Inferior parietal cortex (tissue), 1 donor: Measurements from ENCODE around the gene PSMD8.
"Not testable (repeated sequence)": the region's sequence is repeated elsewhere in the genome, so short reads cannot be mapped to it uniquely, and the experiment has no call there.

Source experiments
- DNase-seq: peaks from one replicate; pipeline ENCODE4 v3.0.0-alpha.2; 2016; ENCODE audit errors: extremely low spot score

PSMD8 gene

GRCh38 chr19:38411041-38411712 is 36.8 kb downstream of the PSMD8 start:
- DNase-seq = no peak

DNA sequence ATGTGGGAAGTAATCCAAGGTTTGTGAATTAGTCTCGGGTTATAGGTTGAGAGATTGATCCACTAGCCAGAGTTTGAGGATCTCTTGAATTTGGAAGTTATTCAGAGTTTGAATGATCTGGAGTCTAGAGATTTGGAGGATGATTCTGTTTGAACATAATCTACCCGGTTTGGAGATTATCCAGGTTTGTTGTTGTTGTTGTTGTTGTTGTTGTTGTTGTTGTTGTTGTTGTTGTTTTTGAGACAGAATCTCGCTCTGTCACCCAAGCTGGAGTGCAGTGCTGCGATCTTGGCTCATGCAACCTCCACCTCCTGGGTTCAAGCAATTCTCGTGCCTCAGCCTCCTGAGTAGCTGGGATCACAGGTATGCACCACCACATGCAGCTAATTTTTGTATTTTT is 37.5 kb downstream of the PSMD8 start:
- DNase-seq = not testable (repeated sequence)

GRCh38 chr19:38412491-38412890 is 38.1 kb downstream of the PSMD8 start:
- DNase-seq = no peak

DNA sequence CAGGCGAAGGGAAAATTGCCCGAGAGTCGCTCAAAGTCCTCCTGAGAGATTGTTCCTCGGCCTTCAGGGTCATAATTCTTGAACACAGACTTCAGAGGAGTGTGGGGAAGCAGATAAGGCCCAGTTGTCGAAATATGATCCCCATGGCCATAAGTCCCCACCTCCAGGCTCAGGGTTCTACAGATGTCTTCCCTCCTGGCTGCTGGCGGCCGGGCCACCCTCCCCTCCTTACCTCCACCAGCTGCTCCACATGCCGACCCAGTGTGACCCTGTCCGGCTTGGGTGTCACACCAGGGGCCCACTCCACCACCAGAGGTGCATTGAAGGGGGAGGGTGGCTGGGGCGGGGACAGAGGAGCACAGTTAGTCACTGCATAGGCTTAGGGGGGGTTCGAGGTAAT is 38.6 kb downstream of the PSMD8 start:
- DNase-seq = no peak

DNA sequence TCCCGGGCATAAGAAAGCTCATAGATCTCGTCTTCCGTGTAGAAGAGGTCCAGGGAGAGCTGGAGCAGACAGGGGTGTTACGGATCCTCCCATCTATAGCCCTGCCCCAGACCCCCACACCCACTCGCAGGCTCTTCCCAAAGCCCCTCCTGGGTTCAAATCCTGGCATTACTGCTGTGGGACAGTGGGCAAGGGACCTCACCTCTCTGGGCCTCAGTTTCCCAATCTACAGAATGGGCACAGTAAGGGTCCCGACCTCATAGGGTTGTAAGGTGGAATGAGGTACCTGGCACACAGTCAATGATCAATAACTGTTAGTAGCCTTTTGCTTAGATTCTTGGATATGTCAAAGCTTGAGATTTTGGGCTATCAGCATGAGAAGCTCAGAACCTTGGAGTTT is 39.0 kb downstream of the PSMD8 start:
- no peak for DNase-seq

GRCh38 chr19:38417146-38417543 is 42.8 kb downstream of the PSMD8 start:
- no peak for DNase-seq

- DNase-seq = peak; percentile 29
These were observed 43.5 kb downstream of the PSMD8 start for GRCh38 chr19:38417544-38418506.

DNA sequence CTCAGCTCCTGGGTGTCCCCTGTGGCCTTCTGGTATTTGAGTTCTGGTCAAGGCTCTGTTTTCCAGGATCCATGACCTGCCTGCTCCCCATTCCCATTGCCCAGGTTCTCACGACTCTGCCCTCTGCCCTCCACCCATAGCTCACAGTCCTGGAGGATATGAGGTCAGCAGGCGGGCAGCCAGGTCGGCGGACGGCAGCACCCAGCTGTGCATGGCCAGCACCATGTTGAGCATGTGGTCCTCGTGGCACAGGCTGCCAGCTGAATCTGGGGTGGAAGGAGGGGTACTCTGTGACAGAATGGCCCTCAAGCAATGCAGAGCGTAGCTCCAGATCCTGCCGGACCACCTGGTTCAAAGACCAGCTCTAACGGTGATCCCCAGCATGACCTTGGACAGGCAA is 46.6 kb downstream of the PSMD8 start:
- DNase-seq = no peak

GRCh38 chr19:38421856-38422255 is 47.5 kb downstream of the PSMD8 start:
- DNase-seq = no peak

DNA sequence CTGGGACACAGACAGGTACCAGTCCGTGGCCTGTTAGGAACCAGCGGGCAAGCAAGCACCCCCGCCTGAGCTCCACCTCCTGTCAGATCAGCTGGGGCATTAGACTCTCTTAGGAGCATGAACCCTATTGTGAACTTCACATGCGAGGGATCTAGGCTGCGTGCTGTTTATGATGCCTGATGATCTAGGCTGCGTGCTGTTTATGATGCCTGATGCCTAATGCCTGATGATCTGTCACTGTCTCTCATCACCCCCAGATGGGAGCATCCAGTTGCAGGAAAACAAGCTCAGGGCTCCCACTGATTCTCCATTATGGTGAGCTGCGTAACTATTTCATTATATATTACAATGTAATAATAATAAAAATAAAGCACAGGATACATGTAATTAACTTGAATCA is 48.1 kb downstream of the PSMD8 start:
- DNase-seq = no peak

DNA sequence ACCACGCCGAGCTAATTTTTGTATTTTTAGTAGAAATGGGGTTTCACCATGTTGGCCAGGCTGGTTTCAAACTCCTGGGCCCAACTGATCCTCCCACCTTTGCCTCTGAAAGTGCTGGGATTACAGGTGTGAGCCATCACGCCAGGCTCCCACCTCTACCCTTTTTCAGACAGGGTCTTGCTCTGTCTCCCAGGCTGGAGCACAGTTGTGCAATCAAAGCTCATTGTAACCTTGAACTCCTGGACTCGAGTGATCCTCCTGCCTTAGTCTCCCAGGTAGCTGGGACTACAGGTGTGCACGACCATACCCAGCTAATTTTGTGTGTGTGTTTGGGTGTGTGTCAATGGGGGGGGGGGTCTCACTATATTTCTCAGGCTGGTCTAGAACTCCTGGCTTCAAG is 49.9 kb downstream of the PSMD8 start:
- no peak for DNase-seq

GRCh38 chr19:38425222-38425809 is 50.9 kb downstream of the PSMD8 start:
- no peak for DNase-seq

GRCh38 chr19:38425810-38426466 is 51.6 kb downstream of the PSMD8 start, which contains the start of gene RASGRP4:
RASGRP4 (minus strand) TSS chr19:38426219; CDS start chr19:38426091, 128 bp downstream.
- no peak for DNase-seq

GRCh38 chr19:38427035-38427677 is 52.8 kb downstream of the PSMD8 start:
- DNase-seq = not testable (repeated sequence)

DNA sequence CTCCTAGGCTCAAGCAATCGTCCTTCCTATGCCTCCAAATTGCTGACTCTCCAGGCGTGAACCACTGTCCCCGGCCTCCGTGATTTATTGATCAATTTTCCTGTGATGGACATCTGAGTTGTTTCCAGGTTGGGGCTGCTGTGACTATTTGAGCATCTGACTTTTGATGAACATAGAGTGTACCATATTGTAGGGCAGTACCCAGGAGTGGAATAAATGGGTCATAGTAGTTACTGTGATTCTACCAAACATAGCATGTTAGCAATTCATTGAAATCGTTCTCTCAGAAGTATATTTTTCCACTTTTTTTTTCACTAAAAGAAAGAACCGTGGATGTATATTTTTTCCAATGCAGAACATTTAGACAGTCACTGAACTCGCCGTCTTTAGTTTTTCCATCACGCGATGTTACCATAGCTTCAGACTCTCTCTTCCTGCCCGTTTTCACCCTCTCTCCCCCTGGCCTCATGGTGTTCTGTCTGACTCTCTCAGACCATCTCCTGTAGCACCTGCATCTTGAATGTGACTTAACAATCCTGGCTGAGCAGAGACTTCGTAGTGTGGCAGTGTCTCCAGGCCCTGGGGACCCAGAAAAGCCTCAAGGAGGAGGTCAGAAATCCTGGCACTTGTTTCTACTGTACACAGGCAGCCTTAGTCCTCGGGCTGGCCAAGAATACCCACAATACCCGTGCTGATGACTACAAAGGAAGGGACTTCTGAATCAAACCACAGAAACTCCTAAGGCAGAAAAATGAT is 54.9 kb downstream of the PSMD8 start:
- no peak for DNase-seq

DNA sequence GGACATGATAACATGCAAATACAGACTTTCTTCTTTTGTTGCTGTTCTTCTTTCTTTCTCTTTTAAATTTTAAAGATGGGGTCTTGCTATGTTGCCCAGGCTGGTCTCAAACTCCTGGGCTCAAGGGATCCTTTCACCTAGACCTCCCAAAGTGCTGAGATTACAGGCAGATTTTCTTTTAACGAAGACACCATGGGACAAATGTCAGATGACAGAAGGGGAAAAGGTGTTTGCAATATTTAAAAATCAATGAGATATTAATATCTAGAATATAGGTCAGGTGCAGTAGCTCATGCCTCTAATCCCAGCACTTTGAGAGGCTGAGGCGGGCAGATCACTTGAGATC is 55.4 kb downstream of the PSMD8 start:
- DNase-seq = no peak

- DNase-seq = no peak
These were observed 56.6 kb downstream of the PSMD8 start for GRCh38 chr19:38430931-38431330.

- peak; percentile 12 for DNase-seq
These were observed 58.9 kb downstream of the PSMD8 start, which contains the start of gene RYR1 for GRCh38 chr19:38433268-38433733. RYR1 (plus strand) TSS chr19:38433691; CDS start chr19:38433830, 139 bp downstream.
